Gastrocnemius medialis (tissue), 4 donors: ENCODE data around the gene IFT88. TPM values are rescaled to one million over a fixed set of nuclear protein-coding genes. Genes with fewer than 3 reads are reported as not detected.

ENCODE experiments used
- ATAC-seq, 2 donors: fragments of 150-250 bp; one replicate each; pipeline ENCODE4 v1.9.1; 2016
- DNase-seq, 2 donors: peaks; one replicate each; pipeline ENCODE4 v3.0.0-alpha.2; 2019
- H3K27ac ChIP-seq, 4 donors: fragments of 200-600 bp; sonication (generic); 1 replicate in 1 of 4; 2 replicates in 3 of 4; pipeline ENCODE4 v1.5.1; 2016 to 2018; ENCODE audit warnings: mild to moderate bottlenecking in 2 of 4, moderate library complexity in 1 of 4
- H3K27me3 ChIP-seq, 3 donors: fragments of 200-600 bp; sonication (generic) in 2 of 3; 1 replicate in 1 of 3; 2 replicates in 2 of 3; pipeline versions ENCODE4 v1.5.1 to v1.6.0; 2016 to 2019; ENCODE audit warnings: mild to moderate bottlenecking in 1 of 3, moderate library complexity in 1 of 3
- H3K36me3 ChIP-seq, 2 donors: fragments of 200-600 bp; sonication (generic) in 1 of 2; one replicate each; pipeline ENCODE4 v1.5.1; 2017 to 2018
- H3K4me1 ChIP-seq, 2 donors: fragments of 200-600 bp; sonication (generic) in 1 of 2; one replicate each; pipeline ENCODE4 v1.5.1; 2016 to 2017; ENCODE audit warnings: mild to moderate bottlenecking in 2 of 2
- H3K4me3 ChIP-seq, 4 donors: fragments of 200-600 bp; sonication (generic) in 3 of 4; 1 replicate in 1 of 4; 2 replicates in 3 of 4; pipeline ENCODE4 v1.5.1; 2016 to 2019; ENCODE audit warnings: mild to moderate bottlenecking in 2 of 4
- H3K9me3 ChIP-seq, 3 donors: fragments of 200-600 bp; sonication (generic) in 2 of 3; 1 replicate in 1 of 3; 2 replicates in 2 of 3; pipeline ENCODE4 v1.5.1; 2016 to 2019
- CTCF ChIP-seq, 5 experiments: fragments of 450-650 bp in 3 of 5; fragments of 200-600 bp in 2 of 5; sonication (generic) in 2 of 5; IDR thresholded peaks in 4 of 5; conservative IDR thresholded peaks in 1 of 5; 1 replicate in 4 of 5; 2 replicates in 1 of 5; pipeline ENCODE4 v1.5.1; 2016 to 2019; ENCODE audit warnings: antibody characterized with exemption in 5 of 5, mild to moderate bottlenecking in 3 of 5, moderate library complexity in 3 of 5
- POLR2A ChIP-seq, 2 donors: fragments of 450-650 bp; IDR thresholded peaks; one replicate each; pipeline ENCODE4 v1.6.1; 2017; ENCODE audit warnings: antibody characterized with exemption in 2 of 2, mild to moderate bottlenecking in 2 of 2, moderate library complexity in 2 of 2
- in situ Hi-C, 4 donors: fragments of 200-750 bp; cut with MboI; loops; one replicate each; pipeline versions ENCODE4 v1.15.0 to v1.8.0; 2017; ENCODE audit warnings: low sequenced_read_pairs in 4 of 4
- intact Hi-C: fragments of 100-400 bp; cut with DNase I; formaldehyde crosslinking; loops from one replicate; pipeline ENCODE4 v1.15.1; 2023; ENCODE audit warnings: low total_unique reads
- total RNA-seq, 4 donors: library from RNA; depleted of rRNA; stranded (reverse); fragments of >200 nt; gene quantifications; one replicate each; pipeline versions ENCODE4 v1.1.0 to v1.2.3, GENCODE V29; 2016

Gene IFT88
- total RNA-seq, 4 donors from 2014 or later = 3.5 to 9.4 (median 4.5) TPM

- H3K36me3 ChIP-seq = peaks cover 0 to 7% of the 10 kb centered on the region in 2 donors
- intact Hi-C loops = no loop called here
- H3K4me3 ChIP-seq = no peak overlapping the region
- H3K27ac ChIP-seq = peak overlapping the region in 1 of 4 donors; percentile 72
- in situ Hi-C loops = no loop called here
- H3K9me3 ChIP-seq = no peaks in the 10 kb centered on the region
- DNase-seq = no peak
- TF ChIP-seq CTCF (IDR thresholded peaks at IDR 0.05 in 4 of 5, conservative IDR thresholded peaks at IDR 0.05 in 1 of 5) (no peak), POLR2A (IDR thresholded peaks at IDR 0.05) (no peak)
- no peaks in the 10 kb centered on the region for H3K27me3 ChIP-seq
- ATAC-seq = no peak
- peaks cover 12 to 16% of the 10 kb centered on the region in 2 donors for H3K4me1 ChIP-seq
Measured at GRCh38 chr13:20729633-20730585, 163.0 kb downstream of the IFT88 start.

- ATAC-seq = no peak
- in situ Hi-C loops = no loop called here
- intact Hi-C loops = no loop called here
Measured at GRCh38 chr13:20738616-20739015, 171.7 kb downstream of the IFT88 start.

GRCh38 chr13:20740021-20740420, 173.1 kb downstream of the IFT88 start:
- no peak for DNase-seq
- TF ChIP-seq CTCF (IDR thresholded peaks at IDR 0.05 in 4 of 5, conservative IDR thresholded peaks at IDR 0.05 in 1 of 5) = no peak
- TF ChIP-seq POLR2A (IDR thresholded peaks at IDR 0.05) = no peak
- no peaks in the 10 kb centered on the region for H3K27me3 ChIP-seq
- no peaks in the 10 kb centered on the region for H3K4me1 ChIP-seq
- in situ Hi-C loops = no loop called here
- intact Hi-C loops = no loop called here
- no peaks in the 10 kb centered on the region for H3K36me3 ChIP-seq
- ATAC-seq = no peak
- no peak overlapping the region for H3K4me3 ChIP-seq
- H3K9me3 ChIP-seq = no peaks in the 10 kb centered on the region
- no peak overlapping the region for H3K27ac ChIP-seq

More at GRCh38 chr13:20738616-20739015, 171.7 kb downstream of the IFT88 start:
- no peaks in the 10 kb centered on the region for H3K27me3 ChIP-seq
- no peak for DNase-seq
- TF ChIP-seq POLR2A (IDR thresholded peaks at IDR 0.05) (no peak), CTCF (IDR thresholded peaks at IDR 0.05 in 4 of 5, conservative IDR thresholded peaks at IDR 0.05 in 1 of 5) (no peak)
- H3K27ac ChIP-seq = no peak overlapping the region
- H3K9me3 ChIP-seq = no peaks in the 10 kb centered on the region
- no peaks in the 10 kb centered on the region for H3K4me1 ChIP-seq
- H3K36me3 ChIP-seq = no peaks in the 10 kb centered on the region
- H3K4me3 ChIP-seq = no peak overlapping the region

Other genes with a start within 250 kb of the IFT88 start
- gene CRYL1, start 41.3 kb upstream of the IFT88 start, total RNA-seq = 10 to 100 TPM; 11.0 to 17.4 (median 15.7) TPM
- 10 to 100 TPM in 1 of 4 donors, 1 to 10 TPM in 3; 2.2 to 14.2 (median 3.0) TPM for gene IL17D, start 136.5 kb downstream of the IFT88 start, total RNA-seq
- gene EEF1AKMT1, start 206.8 kb downstream of the IFT88 start, total RNA-seq = 1 to 10 TPM; 5.9 to 8.5 (median 8.0) TPM